ENCODE measurements around the gene ADH5.

GRCh38 chr4:99084595-99084994 lies 4.0 kb downstream of the ADH5 start:
- TF ChIP-seq CTCF (IDR thresholded peaks at IDR 0.05) (no peak), POLR2A (IDR thresholded peaks at IDR 0.05) (no peak)
